COLO668 (cell line): Measurements from ENCODE around the gene KRT222.
A peak's percentile ranks its signal among the peaks of the same experiment; 100 is the strongest.

Experiments used
- DNase-seq: peaks from one replicate; lab custom pipeline; 2025; ENCODE audit not compliant: unreplicated experiment; lab: John Stamatoyannopoulos, UW

The KRT222 gene

DNA sequence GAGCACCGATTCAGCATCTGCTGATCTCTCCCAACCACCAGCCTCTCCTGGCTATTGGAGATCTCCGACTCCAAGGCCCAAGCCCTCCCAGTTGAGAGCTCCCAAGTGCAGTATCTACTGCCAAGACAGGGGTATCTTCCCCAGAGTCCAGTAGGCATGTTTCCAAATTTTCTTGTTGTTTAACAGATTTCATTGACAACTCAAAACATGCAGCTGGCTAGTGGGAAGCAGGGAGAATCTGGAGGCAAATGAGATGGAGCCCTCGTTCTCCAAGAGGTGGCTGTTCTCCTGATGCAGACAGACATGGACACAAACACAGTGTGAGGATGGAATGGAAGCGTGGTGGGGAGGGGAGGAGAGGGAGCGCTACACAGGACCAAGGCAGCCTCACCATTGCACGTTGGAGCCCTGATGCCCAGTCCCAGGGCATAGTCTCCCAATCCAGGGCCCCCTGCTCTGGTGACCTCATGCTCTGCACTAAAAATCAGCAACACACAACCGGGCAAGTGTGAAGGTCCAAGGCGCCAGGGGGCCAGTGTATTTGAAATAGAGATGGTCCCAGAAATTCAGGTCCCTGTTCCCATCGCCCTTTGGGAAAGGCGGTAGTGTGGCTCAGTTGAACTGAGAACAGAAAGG lies 49.0 kb downstream of the KRT222 start:
- DNase-seq, result no peak

- DNase-seq, result peak; percentile 37
These were observed 49.7 kb downstream of the KRT222 start for GRCh38 chr17:40615068-40615840.

GRCh38 chr17:40614431-40615067 lies 50.4 kb downstream of the KRT222 start:
- DNase-seq, result no peak

DNA sequence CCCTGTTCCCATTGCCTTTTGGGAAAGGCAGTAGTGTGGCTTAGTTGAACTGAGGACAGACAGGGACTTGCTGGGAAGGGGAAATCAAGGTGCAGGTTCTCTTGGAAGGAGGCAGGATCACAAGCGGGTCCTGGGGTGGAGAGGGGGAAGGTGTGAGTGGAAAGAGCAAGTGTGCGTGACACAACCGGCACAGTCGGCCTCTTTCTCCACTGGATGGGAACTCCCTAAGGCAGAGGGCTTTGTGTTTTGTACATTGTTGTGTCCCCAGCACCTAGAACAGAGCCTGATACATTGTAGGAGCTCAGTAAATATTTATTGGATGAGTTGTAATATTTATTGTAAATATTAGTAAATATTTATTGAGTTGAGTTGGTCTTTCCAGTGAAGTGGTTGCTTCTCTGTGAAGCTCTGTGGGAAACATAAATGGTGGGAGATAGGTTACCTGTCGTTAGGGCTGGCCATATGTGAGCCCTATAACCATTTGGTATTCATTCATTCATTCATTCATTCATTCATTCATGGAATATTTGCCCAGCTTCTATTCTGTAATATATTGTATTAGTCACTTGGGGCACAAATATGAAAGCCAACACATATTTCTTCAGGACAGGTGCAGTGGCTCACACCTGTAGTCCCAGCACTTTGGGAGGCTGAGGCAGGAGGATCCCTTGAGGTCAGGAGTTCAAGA lies 51.4 kb downstream of the KRT222 start:
- no peak for DNase-seq

DNA sequence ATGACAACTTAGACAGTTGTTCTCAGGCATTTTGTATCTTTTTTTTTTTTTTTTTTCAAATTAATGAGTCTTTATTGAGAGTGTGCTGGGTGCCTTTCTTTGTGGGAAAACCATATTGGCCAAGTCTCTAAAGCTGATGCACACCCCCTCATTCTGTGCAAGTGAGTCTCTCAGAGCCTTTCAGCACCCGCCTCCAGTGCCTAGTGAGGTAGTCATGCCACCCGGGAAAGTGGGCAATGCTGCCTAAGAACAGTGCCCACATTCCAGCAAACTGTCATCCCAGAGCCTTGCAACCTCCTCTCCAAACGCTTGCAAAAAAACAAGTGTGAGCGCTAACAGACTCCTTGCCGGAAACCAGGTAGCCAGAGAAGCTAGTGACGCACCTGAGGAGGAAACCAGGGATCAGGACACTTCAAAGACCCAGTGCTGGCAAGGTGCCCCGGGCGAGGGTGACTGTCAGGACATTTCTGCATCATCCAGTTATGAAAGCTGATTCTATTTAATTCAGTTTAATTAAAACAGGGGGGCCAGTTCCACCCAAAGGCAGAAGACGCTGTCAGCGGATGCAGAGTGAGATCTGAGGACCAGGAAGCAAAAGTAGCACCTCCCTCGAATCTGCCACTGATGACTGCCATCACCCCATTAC lies 52.3 kb downstream of the KRT222 start:
- no peak for DNase-seq

- DNase-seq, result no peak
These were observed 53.0 kb downstream of the KRT222 start for GRCh38 chr17:40611840-40612474.

- no peak for DNase-seq
These were observed 54.6 kb downstream of the KRT222 start for GRCh38 chr17:40610359-40610758.

GRCh38 chr17:40608061-40608581 lies 56.9 kb downstream of the KRT222 start:
- no peak for DNase-seq

- no peak for DNase-seq
These were observed 57.3 kb downstream of the KRT222 start for GRCh38 chr17:40607641-40608040.

- no peak for DNase-seq
These were observed 58.2 kb downstream of the KRT222 start for GRCh38 chr17:40606548-40607353.

- no peak for DNase-seq
These were observed 59.7 kb downstream of the KRT222 start for GRCh38 chr17:40605306-40605705.
